Panc1 (cell line): ENCODE measurements around the gene B4GAT1. TPM values are rescaled to one million over a fixed set of nuclear protein-coding genes. Genes with fewer than 3 reads are reported as not detected.
"Not testable (repeated sequence)": the region's sequence is repeated elsewhere in the genome, so short reads cannot be mapped to it uniquely, and the experiment has no call there.

Experiments used
- ATAC-seq: fragments of 200-7000 bp; cut with Tn5 transposase; 2 replicates; pipeline ENCODE4 v1.9.1; 2020; ENCODE audit warnings: mild to moderate bottlenecking, moderate library complexity
- BruUV-seq: library from RNA; stranded (reverse); fragments of 400-500 nt; replicated peaks from 2 replicates; lab custom pipeline; 2021; lab: Mats Ljungman, UMichigan
- CTCF ChIA-PET: fragments of 300-600 bp; sonication (Branson Sonifier 250); formaldehyde crosslinking; loops from one replicate; lab custom pipeline; 2022; ENCODE audit warnings: antibody characterized with exemption; lab: Charles Lee
- POLR2A ChIA-PET: fragments of 300-600 bp; sonication (Branson Sonifier 250); formaldehyde crosslinking; loops from one replicate; lab custom pipeline; 2022; ENCODE audit warnings: antibody characterized with exemption; lab: Charles Lee
- DNase-seq: peaks from one replicate; pipeline ENCODE4 v3.0.0-alpha.2; 2010; ENCODE audit warnings: low read depth, low spot score
- H3K27ac ChIP-seq: 2 replicates; pipeline ENCODE4 v1.5.1; 2011; ENCODE audit warnings: mild to moderate bottlenecking, low read length, inconsistent platforms
- H3K27me3 ChIP-seq: fragments of 200-500 bp; sonication (Bioruptor generic); 2 replicates; pipeline ENCODE4 v1.6.0; 2014; ENCODE audit warnings: low read length, inconsistent platforms; ENCODE audit not compliant: control insufficient read depth, insufficient read depth
- H3K36me3 ChIP-seq: fragments of 200-500 bp; sonication (Bioruptor generic); 2 replicates; pipeline ENCODE4 v1.5.1; 2014; ENCODE audit warnings: inconsistent platforms, mild to moderate bottlenecking, low read length, moderate library complexity; ENCODE audit not compliant: control insufficient read depth, insufficient read depth
- H3K4me1 ChIP-seq: 2 replicates; pipeline ENCODE4 v1.5.1; 2011; ENCODE audit warnings: inconsistent platforms, mild to moderate bottlenecking, low read length, moderate library complexity; ENCODE audit not compliant: control insufficient read depth, insufficient read depth
- H3K4me3 ChIP-seq, 2 experiments: 2 replicates each; pipeline ENCODE4 v1.5.1; 2011 to 2012; ENCODE audit warnings: low read depth in 2 of 2, low read length in 2 of 2, mild to moderate bottlenecking in 2 of 2, inconsistent platforms in 1 of 2, moderate library complexity in 1 of 2
- H3K9me3 ChIP-seq: fragments of 200-500 bp; sonication (Bioruptor generic); 2 replicates; pipeline ENCODE4 v1.5.1; 2014; ENCODE audit warnings: low read depth, mild to moderate bottlenecking, inconsistent platforms, low read length, moderate library complexity; ENCODE audit not compliant: control insufficient read depth, insufficient read depth
- POLR2AphosphoS5 ChIP-seq: IDR thresholded peaks from 2 replicates; pipeline ENCODE4 v1.6.1; 2012; ENCODE audit warnings: mild to moderate bottlenecking, low read depth, low read length, moderate library complexity
- REST ChIP-seq, 2 experiments: IDR thresholded peaks; 2 replicates each; pipeline ENCODE4 v1.6.1; 2011 to 2012; ENCODE audit warnings: low read depth in 2 of 2, control low read depth in 1 of 2, low read length in 1 of 2, mild to moderate bottlenecking in 1 of 2, moderate library complexity in 1 of 2; ENCODE audit not compliant: insufficient read depth in 1 of 2
- SIN3A ChIP-seq: IDR thresholded peaks from 2 replicates; pipeline ENCODE4 v1.6.1; 2012; ENCODE audit warnings: low read depth, mild to moderate bottlenecking, low read length, moderate library complexity, borderline replicate concordance; ENCODE audit not compliant: insufficient read depth
- TCF7L2 ChIP-seq: IDR thresholded peaks from 2 replicates; pipeline ENCODE4 v1.6.1; 2011; ENCODE audit warnings: mild to moderate bottlenecking, low read depth, low read length, inconsistent platforms
- in situ Hi-C: cut with HindIII; loops from 2 replicates; pipeline ENCODE4 v1.10.0; 2016; ENCODE audit warnings: low sequenced_read_pairs, low pct_unique_long_range_greater_than_20kb
- intact Hi-C: fragments of 100-400 bp; cut with micrococcal nuclease; formaldehyde crosslinking; loops from one replicate; pipeline ENCODE4 v1.10.0; 2022; ENCODE audit not compliant: unreplicated experiment
- total RNA-seq: library from RNA; stranded (reverse); gene quantifications from one replicate; pipeline ENCODE4 v1.2.1, GENCODE V29; 2021; ENCODE audit not compliant: unreplicated experiment
- TF ChIP-seq, protein P1 (sequence below): fragments of 450-650 bp; IDR thresholded peaks from 2 replicates; pipeline ENCODE4 v1.5.1; 2017; ENCODE audit warnings: mild to moderate bottlenecking

The B4GAT1 gene
- total RNA-seq, 1 experiment from 2014 or later = 29.3 TPM

GRCh38 chr11:66359662-66360087, 12.2 kb upstream of the B4GAT1 start:
- in situ Hi-C loops = no loop called here
- no peak for ATAC-seq

DNA sequence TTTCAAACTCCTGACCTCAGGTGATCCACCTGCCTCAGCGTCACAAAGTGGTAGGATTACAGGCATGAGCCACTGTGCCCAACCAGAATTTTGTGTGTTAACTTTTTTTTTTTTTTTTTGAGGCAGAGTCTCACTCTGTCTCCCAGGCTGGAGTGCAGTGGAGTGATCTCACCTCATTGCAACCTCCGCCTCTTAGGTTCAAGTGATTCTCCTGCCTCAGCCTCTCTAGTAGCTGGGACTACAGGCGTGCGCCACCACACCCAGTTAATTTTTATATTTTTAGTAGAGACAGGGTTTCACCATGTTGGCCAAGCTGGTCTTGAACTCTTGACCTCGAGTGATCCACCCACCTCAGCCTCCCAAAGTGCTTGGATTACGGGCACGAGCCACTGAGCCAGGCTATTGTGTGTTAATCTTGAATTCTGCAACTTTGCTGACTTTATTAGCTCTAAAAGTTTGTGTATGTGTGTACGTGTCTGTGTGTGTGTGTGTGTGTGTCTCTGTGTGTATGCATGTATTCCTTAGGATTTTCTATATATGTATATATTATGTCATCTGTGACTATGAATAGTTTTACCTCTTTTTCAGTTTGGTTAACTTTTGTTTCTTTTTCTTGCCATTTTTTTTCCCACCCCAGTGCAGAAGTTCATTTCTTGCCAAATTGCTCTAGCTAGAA, 3.3 kb upstream of the B4GAT1 start:
- H3K4me1 ChIP-seq = peaks cover 11% of the 10 kb centered on the region
- in situ Hi-C loops, H3K36me3 ChIP-seq, BruUV-seq, DNase-seq, CTCF ChIA-PET, H3K4me3 ChIP-seq, intact Hi-C loops, H3K27ac ChIP-seq, ATAC-seq, H3K27me3 ChIP-seq, POLR2A ChIA-PET, H3K9me3 ChIP-seq: not testable (repeated sequence)

More at GRCh38 chr11:66359662-66360087, 12.2 kb upstream of the B4GAT1 start:
- peaks cover 4% of the 10 kb centered on the region; the same call in 1 of the 2 replicates for H3K4me1 ChIP-seq
- TF ChIP-seq, protein P1, sequence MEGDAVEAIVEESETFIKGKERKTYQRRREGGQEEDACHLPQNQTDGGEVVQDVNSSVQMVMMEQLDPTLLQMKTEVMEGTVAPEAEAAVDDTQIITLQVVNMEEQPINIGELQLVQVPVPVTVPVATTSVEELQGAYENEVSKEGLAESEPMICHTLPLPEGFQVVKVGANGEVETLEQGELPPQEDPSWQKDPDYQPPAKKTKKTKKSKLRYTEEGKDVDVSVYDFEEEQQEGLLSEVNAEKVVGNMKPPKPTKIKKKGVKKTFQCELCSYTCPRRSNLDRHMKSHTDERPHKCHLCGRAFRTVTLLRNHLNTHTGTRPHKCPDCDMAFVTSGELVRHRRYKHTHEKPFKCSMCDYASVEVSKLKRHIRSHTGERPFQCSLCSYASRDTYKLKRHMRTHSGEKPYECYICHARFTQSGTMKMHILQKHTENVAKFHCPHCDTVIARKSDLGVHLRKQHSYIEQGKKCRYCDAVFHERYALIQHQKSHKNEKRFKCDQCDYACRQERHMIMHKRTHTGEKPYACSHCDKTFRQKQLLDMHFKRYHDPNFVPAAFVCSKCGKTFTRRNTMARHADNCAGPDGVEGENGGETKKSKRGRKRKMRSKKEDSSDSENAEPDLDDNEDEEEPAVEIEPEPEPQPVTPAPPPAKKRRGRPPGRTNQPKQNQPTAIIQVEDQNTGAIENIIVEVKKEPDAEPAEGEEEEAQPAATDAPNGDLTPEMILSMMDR = no peak
- no peak for TF ChIP-seq SIN3A
- no peak for TF ChIP-seq REST (IDR thresholded peaks at IDR 0.05; ENCODE audit: insufficient read depth in 1 of 2, low read depth in 2 of 2, low read length in 1 of 2)
- no peak for TF ChIP-seq POLR2AphosphoS5
- no peak for DNase-seq
- intact Hi-C loops = no loop called here
- H3K27ac ChIP-seq = no peak overlapping the region
- ChIA-PET POLR2A (interaction anchor here (0.7 to 0.9 kb wide), 2 partner anchors 14 to 38 kb away, joined by 3 to 6 read pairs; no protein-coding TSS in a partner anchor), CTCF (no interaction called here)
- H3K9me3 ChIP-seq = no peaks in the 10 kb centered on the region
- H3K36me3 ChIP-seq = no peaks in the 10 kb centered on the region
- no peaks in the 10 kb centered on the region for H3K27me3 ChIP-seq
- no TSS peak for BruUV-seq
- no peak overlapping the region for H3K4me3 ChIP-seq

DNA sequence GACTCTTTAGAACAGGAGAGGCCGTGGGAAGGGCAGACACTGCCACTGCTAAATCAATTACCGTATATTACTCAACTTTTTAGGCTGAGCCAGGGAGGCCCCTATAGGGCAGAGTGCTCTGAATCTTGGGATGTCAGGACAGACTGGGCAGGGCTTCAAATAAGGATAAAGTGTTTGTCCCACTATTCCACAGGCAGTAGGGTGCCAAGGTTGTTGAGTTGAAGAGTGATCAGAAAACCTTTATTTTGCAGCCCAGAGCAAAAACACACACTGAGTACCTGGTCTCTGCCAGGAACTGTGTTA, 1.6 kb upstream of the B4GAT1 start:
- no peak overlapping the region for H3K27ac ChIP-seq
- peaks cover 18% of the 10 kb centered on the region for H3K4me1 ChIP-seq
- no peak for TF ChIP-seq POLR2AphosphoS5
- no peak for TF ChIP-seq SIN3A
- TF ChIP-seq, protein P1 = no peak
- no peak for TF ChIP-seq TCF7L2
- TF ChIP-seq REST (IDR thresholded peaks at IDR 0.05; ENCODE audit: insufficient read depth in 1 of 2, low read depth in 2 of 2, low read length in 1 of 2) = no peak
- H3K27me3 ChIP-seq = no peaks in the 10 kb centered on the region
- peaks cover 3% of the 10 kb centered on the region; the same call in 1 of the 2 replicates for H3K36me3 ChIP-seq
- ChIA-PET CTCF (no interaction called here), POLR2A (no interaction called here)
- H3K4me3 ChIP-seq = no peak overlapping the region
- intact Hi-C loops (no loop called here), in situ Hi-C loops (no loop called here)
- ATAC-seq (no peak), DNase-seq (no peak)
- no TSS peak for BruUV-seq
- H3K9me3 ChIP-seq = no peaks in the 10 kb centered on the region
